Measurements from ENCODE around the gene SH2D1B.

DNA sequence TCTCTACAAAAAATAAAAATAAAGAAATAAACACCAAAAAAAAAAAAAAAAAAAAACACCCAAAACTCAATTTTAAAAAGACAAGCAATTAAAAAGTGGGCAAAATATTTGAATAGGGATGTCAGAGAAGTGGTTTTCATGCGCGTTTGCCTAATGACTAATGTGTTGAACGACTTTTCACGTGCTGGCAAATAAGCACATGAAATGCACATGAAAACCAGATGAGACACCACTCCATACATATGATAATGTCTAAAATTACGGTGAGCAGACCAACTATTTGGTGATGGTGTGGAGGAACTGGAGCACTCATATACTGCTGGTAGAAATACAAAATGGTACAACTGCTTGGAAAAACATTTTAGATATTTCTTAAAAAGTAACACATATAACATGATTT, 46.3 kb upstream of the SH2D1B start:
- TF ChIP-seq, protein P1, sequence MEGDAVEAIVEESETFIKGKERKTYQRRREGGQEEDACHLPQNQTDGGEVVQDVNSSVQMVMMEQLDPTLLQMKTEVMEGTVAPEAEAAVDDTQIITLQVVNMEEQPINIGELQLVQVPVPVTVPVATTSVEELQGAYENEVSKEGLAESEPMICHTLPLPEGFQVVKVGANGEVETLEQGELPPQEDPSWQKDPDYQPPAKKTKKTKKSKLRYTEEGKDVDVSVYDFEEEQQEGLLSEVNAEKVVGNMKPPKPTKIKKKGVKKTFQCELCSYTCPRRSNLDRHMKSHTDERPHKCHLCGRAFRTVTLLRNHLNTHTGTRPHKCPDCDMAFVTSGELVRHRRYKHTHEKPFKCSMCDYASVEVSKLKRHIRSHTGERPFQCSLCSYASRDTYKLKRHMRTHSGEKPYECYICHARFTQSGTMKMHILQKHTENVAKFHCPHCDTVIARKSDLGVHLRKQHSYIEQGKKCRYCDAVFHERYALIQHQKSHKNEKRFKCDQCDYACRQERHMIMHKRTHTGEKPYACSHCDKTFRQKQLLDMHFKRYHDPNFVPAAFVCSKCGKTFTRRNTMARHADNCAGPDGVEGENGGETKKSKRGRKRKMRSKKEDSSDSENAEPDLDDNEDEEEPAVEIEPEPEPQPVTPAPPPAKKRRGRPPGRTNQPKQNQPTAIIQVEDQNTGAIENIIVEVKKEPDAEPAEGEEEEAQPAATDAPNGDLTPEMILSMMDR (IDR thresholded peaks at IDR 0.05; ENCODE audit: low read length) = no peak
- no peak for TF ChIP-seq EZH2 (IDR thresholded peaks at IDR 0.05; ENCODE audit: borderline replicate concordance, low read length)

Data from OCI-LY1 (cell line).